WTC11 (cell line): Measurements from ENCODE around the gene SLC15A1. TPM values are rescaled to one million over a fixed set of nuclear protein-coding genes. Genes with fewer than 3 reads are reported as not detected.

Experiments
- ATAC-seq: fragments of 200-7000 bp; cut with Tn5 transposase; 2 replicates; pipeline ENCODE4 v1.10.0; 2021; ENCODE audit warnings: mild to moderate bottlenecking, moderate library complexity
- CTCF ChIA-PET: fragments of 300-600 bp; sonication (Branson Sonifier 250); formaldehyde crosslinking; loops from one replicate; lab custom pipeline; 2021; ENCODE audit warnings: antibody characterized with exemption; lab: Charles Lee
- POLR2A ChIA-PET: fragments of 350-600 bp; sonication (Branson Sonifier 250); formaldehyde crosslinking; loops from one replicate; lab custom pipeline; 2021; ENCODE audit warnings: antibody characterized with exemption; lab: Charles Lee
- DNase-seq: peaks from one replicate; pipeline ENCODE4 v3.0.0; 2021; ENCODE audit warnings: low spot score
- H3K27ac Mint-ChIP-seq: 2 replicates; pipeline ENCODE4 v1.8.0; 2021; ENCODE audit warnings: mixed read lengths
- H3K27me3 Mint-ChIP-seq: 2 replicates; pipeline ENCODE4 v1.8.0; 2021; ENCODE audit warnings: low read depth, mild to moderate bottlenecking, moderate library complexity, mixed read lengths
- H3K36me3 Mint-ChIP-seq: 2 replicates; pipeline ENCODE4 v1.8.0; 2021; ENCODE audit warnings: mixed read lengths
- H3K4me1 Mint-ChIP-seq: 2 replicates; pipeline ENCODE4 v1.8.0; 2022; ENCODE audit warnings: mixed read lengths
- H3K4me3 Mint-ChIP-seq: 2 replicates; pipeline ENCODE4 v1.8.0; 2021; ENCODE audit warnings: mild to moderate bottlenecking, moderate library complexity, mixed read lengths
- H3K9me3 Mint-ChIP-seq: 2 replicates; pipeline ENCODE4 v1.8.0; 2021; ENCODE audit warnings: mixed read lengths
- AFF4 ChIP-seq: sonication (generic); formaldehyde crosslinking; IDR thresholded peaks from 2 replicates; pipeline ENCODE4 v1.8.1; 2023; ENCODE audit warnings: mild to moderate bottlenecking, missing genetic modification reagents, borderline replicate concordance
- AR ChIP-seq: fragments of 250-450 bp; sonication (Bioruptor Pico); IDR thresholded peaks from 2 replicates; pipeline ENCODE4 v1.9.0; 2021; ENCODE audit warnings: mild to moderate bottlenecking
- CREM ChIP-seq: sonication (generic); formaldehyde crosslinking; IDR thresholded peaks from 2 replicates; pipeline ENCODE4 v1.8.1; 2022; ENCODE audit warnings: mild to moderate bottlenecking, missing genetic modification reagents, moderate library complexity
- ERG ChIP-seq: fragments of 250-450 bp; sonication (Bioruptor Pico); IDR thresholded peaks from 2 replicates; pipeline ENCODE4 v1.8.0; 2021; ENCODE audit warnings: mild to moderate bottlenecking
- FOXJ3 ChIP-seq: sonication (generic); formaldehyde crosslinking; IDR thresholded peaks from 2 replicates; pipeline ENCODE4 v1.9.0; 2021; ENCODE audit warnings: missing genetic modification reagents, mild to moderate bottlenecking, borderline replicate concordance
- FOXK1 ChIP-seq: sonication (generic); formaldehyde crosslinking; IDR thresholded peaks from 2 replicates; pipeline ENCODE4 v1.8.0; 2022; ENCODE audit warnings: mild to moderate bottlenecking, moderate library complexity, missing genetic modification reagents
- GTF2I ChIP-seq: fragments of 250-450 bp; sonication (Bioruptor Pico); conservative IDR thresholded peaks from 2 replicates; pipeline ENCODE4 v1.4.0; 2021; ENCODE audit warnings: mild to moderate bottlenecking
- MAX ChIP-seq: sonication (generic); formaldehyde crosslinking; IDR thresholded peaks from 2 replicates; pipeline ENCODE4 v1.8.0; 2022; ENCODE audit warnings: mild to moderate bottlenecking, missing genetic modification reagents
- MYBL2 ChIP-seq: sonication (generic); formaldehyde crosslinking; IDR thresholded peaks from 2 replicates; pipeline ENCODE4 v1.8.1; 2023; ENCODE audit warnings: mild to moderate bottlenecking, moderate library complexity, missing genetic modification reagents
- NFATC4 ChIP-seq: fragments of 250-450 bp; sonication (Bioruptor Pico); IDR thresholded peaks from 2 replicates; pipeline ENCODE4 v1.9.0; 2021; ENCODE audit warnings: mild to moderate bottlenecking
- STAT6 ChIP-seq: sonication (generic); formaldehyde crosslinking; conservative IDR thresholded peaks from 2 replicates; pipeline ENCODE4 v1.8.1; 2023; ENCODE audit warnings: mild to moderate bottlenecking, low read depth, missing genetic modification reagents, moderate library complexity
- TCF7 ChIP-seq: sonication (generic); formaldehyde crosslinking; IDR thresholded peaks from 2 replicates; pipeline ENCODE4 v1.8.0; 2022; ENCODE audit warnings: mild to moderate bottlenecking, low read depth, missing genetic modification reagents, moderate library complexity
- TEAD1 ChIP-seq: sonication (generic); formaldehyde crosslinking; IDR thresholded peaks from 2 replicates; pipeline ENCODE4 v1.8.0; 2022; ENCODE audit warnings: mild to moderate bottlenecking, missing genetic modification reagents
- ZMAT4 ChIP-seq: fragments of 250-450 bp; sonication (Bioruptor Pico); IDR thresholded peaks from 2 replicates; pipeline ENCODE4 v1.9.0; 2021; ENCODE audit warnings: mild to moderate bottlenecking
- ZNF219 ChIP-seq: sonication (generic); formaldehyde crosslinking; IDR thresholded peaks from 2 replicates; pipeline ENCODE4 v1.8.0; 2023; ENCODE audit warnings: missing genetic modification reagents, mild to moderate bottlenecking, borderline replicate concordance
- ZNF423 ChIP-seq: fragments of 250-450 bp; sonication (Bioruptor Pico); IDR thresholded peaks from 2 replicates; pipeline ENCODE4 v2.1.2; 2022; ENCODE audit warnings: mild to moderate bottlenecking, moderate library complexity
- ZNF532 ChIP-seq: fragments of 250-450 bp; sonication (Bioruptor Pico); IDR thresholded peaks from 2 replicates; pipeline ENCODE4 v1.9.0; 2021; ENCODE audit warnings: mild to moderate bottlenecking, borderline replicate concordance
- total RNA-seq: library from RNA; stranded (reverse); gene quantifications from 3 replicates; pipeline ENCODE4 v1.2.3, GENCODE V29; 2021

Gene SLC15A1
- total RNA-seq, 1 experiment from 2014 or later, result 2.3 TPM

- peaks cover 46% of the 10 kb centered on the region for H3K4me1 Mint-ChIP-seq
- no peaks in the 10 kb centered on the region for H3K36me3 Mint-ChIP-seq
- no peak overlapping the region for H3K4me3 Mint-ChIP-seq
- ATAC-seq (no peak), DNase-seq (no peak)
- TF ChIP-seq MYBL2 (CRISPR knock-in tag) (no peak), ZNF219 (CRISPR knock-in tag) (no peak), GTF2I (CRISPR knock-in tag) (no peak), AFF4 (CRISPR knock-in tag) (no peak), ZMAT4 (no peak), NFATC4 (no peak), ZNF423 (CRISPR knock-in tag) (no peak), STAT6 (no peak)
- H3K27me3 Mint-ChIP-seq, result no peaks in the 10 kb centered on the region
- ChIA-PET POLR2A (no interaction called here), CTCF (interaction anchor here (0.7 to 2.9 kb wide), 7 partner anchors 12 to 240 kb away, joined by 3 to 11 read pairs (median 4); no protein-coding TSS in a partner anchor)
- no peak overlapping the region for H3K27ac Mint-ChIP-seq
- peaks cover 5% of the 10 kb centered on the region for H3K9me3 Mint-ChIP-seq
Observed at GRCh38 chr13:98685146-98685545, 67.3 kb downstream of the SLC15A1 start.

GRCh38 chr13:98681049-98681448 lies 71.4 kb downstream of the SLC15A1 start:
- ChIA-PET CTCF (interaction anchor here (2.3 kb wide), 1 partner anchor 8 kb away, joined by 18 read pairs; no protein-coding TSS in a partner anchor), POLR2A (no interaction called here)
- Mint-ChIP-seq H3K4me3 (no peak overlapping the region), H3K9me3 (peaks cover 5% of the 10 kb centered on the region), H3K27ac (no peak overlapping the region), H3K27me3 (no peaks in the 10 kb centered on the region), H3K4me1 (peaks cover 36% of the 10 kb centered on the region), H3K36me3 (no peaks in the 10 kb centered on the region)
- TF ChIP-seq TEAD1 (CRISPR knock-in tag), result no peak
- TF ChIP-seq ERG (CRISPR knock-in tag), result no peak
- no peak for ATAC-seq
- DNase-seq, result no peak

- Mint-ChIP-seq H3K9me3 (peaks cover 5% of the 10 kb centered on the region), H3K4me1 (peaks cover 38% of the 10 kb centered on the region), H3K27ac (0 out of 2 replicates have a peak overlapping the region, but pooled peaks have one; percentile 18), H3K27me3 (peaks cover 2% of the 10 kb centered on the region; the same call in 1 of the 2 replicates), H3K4me3 (no peak overlapping the region), H3K36me3 (no peaks in the 10 kb centered on the region)
- ATAC-seq (no peak), DNase-seq (no peak)
- ChIA-PET CTCF (no interaction called here), POLR2A (no interaction called here)
- TF ChIP-seq FOXK1 (CRISPR knock-in tag), result no peak
- no peak for TF ChIP-seq TCF7
- no peak for TF ChIP-seq ZNF532 (CRISPR knock-in tag)
- TF ChIP-seq FOXJ3 (CRISPR knock-in tag), result no peak
- TF ChIP-seq MAX, result no peak
- no peak for TF ChIP-seq CREM (CRISPR knock-in tag)
- no peak for TF ChIP-seq AR (CRISPR knock-in tag)
Observed at GRCh38 chr13:98678741-98679140, 73.7 kb downstream of the SLC15A1 start.
